GM21723 (cell line): ENCODE data around the gene MBNL1.
A peak's percentile ranks its signal among the peaks of the same experiment; 100 is the strongest.

ENCODE experiments used
- ATAC-seq: cut with Tn5 transposase; IDR thresholded peaks from one replicate; pipeline ENCODE4 v1.9.1; 2021; ENCODE audit warnings: mild to moderate bottlenecking, moderate library complexity; ENCODE audit not compliant: unreplicated experiment

Gene MBNL1

GRCh38 chr3:152470095-152470494, 201.4 kb downstream of the MBNL1 start:
- ATAC-seq, result no peak

- ATAC-seq, result no peak
Measured at GRCh38 chr3:152470893-152471292, 202.2 kb downstream of the MBNL1 start.

GRCh38 chr3:152471814-152472671, 203.3 kb downstream of the MBNL1 start:
- ATAC-seq, result peak; percentile 69

- no peak for ATAC-seq
Measured at GRCh38 chr3:152472672-152472954, 203.9 kb downstream of the MBNL1 start.

GRCh38 chr3:152474585-152474984, 205.9 kb downstream of the MBNL1 start:
- peak; percentile 71 for ATAC-seq

- no peak for ATAC-seq
Measured at GRCh38 chr3:152477422-152477821, 208.7 kb downstream of the MBNL1 start.

- peak; percentile 96 for ATAC-seq
Measured at GRCh38 chr3:152480282-152480953, 211.7 kb downstream of the MBNL1 start.

- ATAC-seq, result no peak
Measured at GRCh38 chr3:152486364-152486763, 217.6 kb downstream of the MBNL1 start.

GRCh38 chr3:152488449-152488848, 219.7 kb downstream of the MBNL1 start:
- no peak for ATAC-seq

GRCh38 chr3:152491922-152492321, 223.2 kb downstream of the MBNL1 start:
- ATAC-seq, result no peak

- no peak for ATAC-seq
Measured at GRCh38 chr3:152496286-152496685, 227.6 kb downstream of the MBNL1 start.

GRCh38 chr3:152496716-152497115, 228.0 kb downstream of the MBNL1 start:
- ATAC-seq, result peak; percentile 62

- no peak for ATAC-seq
Measured at GRCh38 chr3:152497457-152497856, 228.7 kb downstream of the MBNL1 start.

- ATAC-seq, result no peak
Measured at GRCh38 chr3:152497890-152498289, 229.2 kb downstream of the MBNL1 start.

- no peak for ATAC-seq
Measured at GRCh38 chr3:152499791-152500385, 231.2 kb downstream of the MBNL1 start.

- peak; percentile 96 for ATAC-seq
Measured at GRCh38 chr3:152505926-152506325, 237.2 kb downstream of the MBNL1 start.

- no peak for ATAC-seq
Measured at GRCh38 chr3:152508705-152509104, 240.0 kb downstream of the MBNL1 start.

GRCh38 chr3:152511904-152512303, 243.2 kb downstream of the MBNL1 start:
- ATAC-seq, result peak; percentile 74

- no peak for ATAC-seq
Measured at GRCh38 chr3:152513301-152513960, 244.7 kb downstream of the MBNL1 start.
